Measurements from ENCODE around the gene PTTG1. TPM values are rescaled to one million over a fixed set of nuclear protein-coding genes. Genes with fewer than 3 reads are reported as not detected.

The PTTG1 gene
- polyA plus RNA-seq, 2 of the 4 experiments (the other 2 are of a cell fraction) = 222 to 227 TPM

DNA sequence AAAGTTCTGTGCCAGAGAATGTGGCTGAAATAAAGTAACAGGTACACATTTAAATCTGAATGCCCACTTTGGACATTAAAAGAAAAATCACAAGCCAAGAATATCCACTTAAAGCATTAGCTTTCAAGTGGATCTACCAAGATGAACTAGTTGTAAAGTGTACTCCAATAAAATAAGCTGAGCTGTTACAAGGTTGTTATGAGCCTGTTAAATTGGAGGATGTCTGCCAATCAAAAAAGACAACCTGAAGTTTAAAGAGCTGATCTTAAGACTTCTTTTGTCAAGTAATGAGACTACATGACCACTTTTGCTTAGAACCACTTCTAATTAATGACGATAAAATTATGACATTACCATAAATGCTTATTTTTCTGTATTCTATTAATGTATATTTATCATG lies 24.2 kb upstream of the PTTG1 start:
- TF ChIP-seq, protein P1, sequence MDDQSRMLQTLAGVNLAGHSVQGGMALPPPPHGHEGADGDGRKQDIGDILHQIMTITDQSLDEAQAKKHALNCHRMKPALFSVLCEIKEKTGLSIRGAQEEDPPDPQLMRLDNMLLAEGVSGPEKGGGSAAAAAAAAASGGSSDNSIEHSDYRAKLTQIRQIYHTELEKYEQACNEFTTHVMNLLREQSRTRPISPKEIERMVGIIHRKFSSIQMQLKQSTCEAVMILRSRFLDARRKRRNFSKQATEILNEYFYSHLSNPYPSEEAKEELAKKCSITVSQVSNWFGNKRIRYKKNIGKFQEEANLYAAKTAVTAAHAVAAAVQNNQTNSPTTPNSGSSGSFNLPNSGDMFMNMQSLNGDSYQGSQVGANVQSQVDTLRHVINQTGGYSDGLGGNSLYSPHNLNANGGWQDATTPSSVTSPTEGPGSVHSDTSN (IDR thresholded peaks at IDR 0.05) = no peak
- TF ChIP-seq JUN (IDR thresholded peaks at IDR 0.05) (no peak), FOXS1 (CRISPR knock-in tag; IDR thresholded peaks at IDR 0.05) (no peak), HOXA7 (CRISPR knock-in tag; IDR thresholded peaks at IDR 0.05) (no peak), KDM5A (IDR thresholded peaks at IDR 0.05) (no peak), MAZ (IDR thresholded peaks at IDR 0.05; ENCODE audit: borderline replicate concordance, low read depth, low read length) (no peak)
- TF ChIP-seq, protein P2, sequence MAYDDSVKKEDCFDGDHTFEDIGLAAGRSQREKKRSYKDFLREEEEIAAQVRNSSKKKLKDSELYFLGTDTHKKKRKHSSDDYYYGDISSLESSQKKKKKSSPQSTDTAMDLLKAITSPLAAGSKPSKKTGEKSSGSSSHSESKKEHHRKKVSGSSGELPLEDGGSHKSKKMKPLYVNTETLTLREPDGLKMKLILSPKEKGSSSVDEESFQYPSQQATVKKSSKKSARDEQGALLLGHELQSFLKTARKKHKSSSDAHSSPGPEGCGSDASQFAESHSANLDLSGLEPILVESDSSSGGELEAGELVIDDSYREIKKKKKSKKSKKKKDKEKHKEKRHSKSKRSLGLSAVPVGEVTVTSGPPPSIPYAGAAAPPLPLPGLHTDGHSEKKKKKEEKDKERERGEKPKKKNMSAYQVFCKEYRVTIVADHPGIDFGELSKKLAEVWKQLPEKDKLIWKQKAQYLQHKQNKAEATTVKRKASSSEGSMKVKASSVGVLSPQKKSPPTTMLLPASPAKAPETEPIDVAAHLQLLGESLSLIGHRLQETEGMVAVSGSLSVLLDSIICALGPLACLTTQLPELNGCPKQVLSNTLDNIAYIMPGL (CRISPR knock-in tag; IDR thresholded peaks at IDR 0.05; ENCODE audit: borderline replicate concordance) = no peak
- TF ChIP-seq, protein P3, sequence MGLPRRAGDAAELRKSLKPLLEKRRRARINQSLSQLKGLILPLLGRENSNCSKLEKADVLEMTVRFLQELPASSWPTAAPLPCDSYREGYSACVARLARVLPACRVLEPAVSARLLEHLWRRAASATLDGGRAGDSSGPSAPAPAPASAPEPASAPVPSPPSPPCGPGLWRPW (IDR thresholded peaks at IDR 0.05) = no peak
- FAIRE-seq = no peak
- Histone ChIP-seq H3K27ac (no peak overlapping the region), H3K4me3 (no peak overlapping the region), H3K4me1 (peaks cover 19% of the 10 kb centered on the region), H3K4me2 (no peak overlapping the region), H3K9me3 (no peaks in the 10 kb centered on the region)
- ChIA-PET POLR2A (no interaction called here), CTCF (interaction anchor here (1.4 to 1.7 kb wide), 2 partner anchors 20 to 317 kb away, joined by 3 to 4 read pairs; no protein-coding TSS in a partner anchor)
- ATAC-seq = no peak
- WGBS (ENCODE audit: missing lambda C conversion rate) = 97% methylated on average over 1 of the region's 1 CpG
- DNase-seq (ENCODE audit: low read depth in 1 of 2, low spot score in 1 of 2) = no peak

DNA sequence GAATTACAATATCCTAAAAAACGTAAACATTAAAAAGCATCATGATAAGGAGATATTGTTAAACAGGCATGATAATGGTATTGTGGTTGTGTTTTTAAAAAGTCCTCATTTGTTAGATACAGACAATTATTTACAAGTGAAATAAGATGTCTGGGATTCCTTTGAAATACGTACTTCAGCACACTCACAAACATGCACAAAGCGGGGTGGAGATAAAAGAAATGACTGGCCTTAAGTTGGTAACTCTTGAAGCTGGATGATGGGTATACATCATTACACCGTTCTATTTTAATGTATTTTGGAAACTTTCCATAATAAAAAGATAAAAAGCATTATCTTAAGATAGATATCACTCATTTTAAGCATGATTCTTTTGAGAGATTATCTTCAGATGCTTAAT lies 22.8 kb upstream of the PTTG1 start:
- CTCF ChIA-PET = interaction anchor here (1.5 kb wide), 1 partner anchor 19 kb away, joined by 4 read pairs; no protein-coding TSS in a partner anchor
- peak overlapping the region; percentile 90 for H3K4me2 ChIP-seq
- peak; percentile 23 for FAIRE-seq

More for the DNA sequence above, 22.8 kb upstream of the PTTG1 start:
- H3K27ac ChIP-seq = peak overlapping the region; percentile 20 to 89; a peak in 4 of 6 replicates
- H3K4me1 ChIP-seq = peaks cover 19% of the 10 kb centered on the region
- H3K9me3 ChIP-seq = no peaks in the 10 kb centered on the region
- POLR2A ChIA-PET = interaction anchor here (0.9 kb wide), 1 partner anchor 20 kb away, joined by 3 read pairs; the partner anchor contains the start of gene SLU7
- peak overlapping the region; percentile 66 for H3K4me3 ChIP-seq
- ATAC-seq (no peak), DNase-seq (ENCODE audit: low read depth in 1 of 2, low spot score in 1 of 2) (no peak)
- no peak for TF ChIP-seq CEBPB (IDR thresholded peaks at IDR 0.05)
- TF ChIP-seq NFE2L2 (conservative IDR thresholded peaks at IDR 0.05; ENCODE audit: low read length) = no peak
- no peak for TF ChIP-seq RFX5 (IDR thresholded peaks at IDR 0.05)
- TF ChIP-seq PHF8 (IDR thresholded peaks at IDR 0.05; ENCODE audit: borderline replicate concordance, low read depth) = no peak
- TF ChIP-seq, protein P4, sequence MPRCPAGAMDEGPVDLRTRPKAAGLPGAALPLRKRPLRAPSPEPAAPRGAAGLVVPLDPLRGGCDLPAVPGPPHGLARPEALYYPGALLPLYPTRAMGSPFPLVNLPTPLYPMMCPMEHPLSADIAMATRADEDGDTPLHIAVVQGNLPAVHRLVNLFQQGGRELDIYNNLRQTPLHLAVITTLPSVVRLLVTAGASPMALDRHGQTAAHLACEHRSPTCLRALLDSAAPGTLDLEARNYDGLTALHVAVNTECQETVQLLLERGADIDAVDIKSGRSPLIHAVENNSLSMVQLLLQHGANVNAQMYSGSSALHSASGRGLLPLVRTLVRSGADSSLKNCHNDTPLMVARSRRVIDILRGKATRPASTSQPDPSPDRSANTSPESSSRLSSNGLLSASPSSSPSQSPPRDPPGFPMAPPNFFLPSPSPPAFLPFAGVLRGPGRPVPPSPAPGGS (IDR thresholded peaks at IDR 0.05) = no peak
- TF ChIP-seq, protein P5, sequence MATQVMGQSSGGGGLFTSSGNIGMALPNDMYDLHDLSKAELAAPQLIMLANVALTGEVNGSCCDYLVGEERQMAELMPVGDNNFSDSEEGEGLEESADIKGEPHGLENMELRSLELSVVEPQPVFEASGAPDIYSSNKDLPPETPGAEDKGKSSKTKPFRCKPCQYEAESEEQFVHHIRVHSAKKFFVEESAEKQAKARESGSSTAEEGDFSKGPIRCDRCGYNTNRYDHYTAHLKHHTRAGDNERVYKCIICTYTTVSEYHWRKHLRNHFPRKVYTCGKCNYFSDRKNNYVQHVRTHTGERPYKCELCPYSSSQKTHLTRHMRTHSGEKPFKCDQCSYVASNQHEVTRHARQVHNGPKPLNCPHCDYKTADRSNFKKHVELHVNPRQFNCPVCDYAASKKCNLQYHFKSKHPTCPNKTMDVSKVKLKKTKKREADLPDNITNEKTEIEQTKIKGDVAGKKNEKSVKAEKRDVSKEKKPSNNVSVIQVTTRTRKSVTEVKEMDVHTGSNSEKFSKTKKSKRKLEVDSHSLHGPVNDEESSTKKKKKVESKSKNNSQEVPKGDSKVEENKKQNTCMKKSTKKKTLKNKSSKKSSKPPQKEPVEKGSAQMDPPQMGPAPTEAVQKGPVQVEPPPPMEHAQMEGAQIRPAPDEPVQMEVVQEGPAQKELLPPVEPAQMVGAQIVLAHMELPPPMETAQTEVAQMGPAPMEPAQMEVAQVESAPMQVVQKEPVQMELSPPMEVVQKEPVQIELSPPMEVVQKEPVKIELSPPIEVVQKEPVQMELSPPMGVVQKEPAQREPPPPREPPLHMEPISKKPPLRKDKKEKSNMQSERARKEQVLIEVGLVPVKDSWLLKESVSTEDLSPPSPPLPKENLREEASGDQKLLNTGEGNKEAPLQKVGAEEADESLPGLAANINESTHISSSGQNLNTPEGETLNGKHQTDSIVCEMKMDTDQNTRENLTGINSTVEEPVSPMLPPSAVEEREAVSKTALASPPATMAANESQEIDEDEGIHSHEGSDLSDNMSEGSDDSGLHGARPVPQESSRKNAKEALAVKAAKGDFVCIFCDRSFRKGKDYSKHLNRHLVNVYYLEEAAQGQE (IDR thresholded peaks at IDR 0.05) = no peak
- TF ChIP-seq EP300 (IDR thresholded peaks at IDR 0.05) = no peak
- no peak for TF ChIP-seq CHD4 (IDR thresholded peaks at IDR 0.05; ENCODE audit: borderline replicate concordance)
- 26% methylated on average over 4 of the region's 4 CpGs for WGBS (ENCODE audit: missing lambda C conversion rate)

All from A549 (cell line).